NCI-H1436 treated with DMSO at 0.1 percent for 48 hours (cell line): Measurements from ENCODE around the gene RPL15.
"Not testable (repeated sequence)": the region's sequence is repeated elsewhere in the genome, so short reads cannot be mapped to it uniquely, and the experiment has no call there.

Source experiments
- DNase-seq: peaks from one replicate; lab custom pipeline; 2025; lab: John Stamatoyannopoulos, UW

RPL15 gene

DNA sequence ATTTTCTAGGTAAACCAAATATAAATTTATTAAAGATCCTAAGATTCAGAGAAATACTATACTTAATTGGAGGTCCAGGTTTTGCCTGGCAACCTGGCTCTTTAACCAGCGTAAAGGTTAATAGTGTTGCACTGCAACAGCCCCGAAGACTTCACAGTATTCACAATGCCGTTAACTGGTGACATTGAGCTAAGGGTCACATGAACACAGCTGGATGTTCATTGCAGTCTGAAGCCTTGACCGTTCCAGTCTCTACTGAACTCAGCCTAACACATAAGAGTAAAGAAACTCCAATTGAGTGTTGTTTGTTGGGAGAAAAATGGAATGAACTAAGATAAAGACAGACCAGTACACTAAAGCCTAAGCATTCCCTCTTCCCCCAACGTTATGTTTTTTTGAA lies 27.0 kb upstream of the RPL15 start:
- DNase-seq: no peak

DNA sequence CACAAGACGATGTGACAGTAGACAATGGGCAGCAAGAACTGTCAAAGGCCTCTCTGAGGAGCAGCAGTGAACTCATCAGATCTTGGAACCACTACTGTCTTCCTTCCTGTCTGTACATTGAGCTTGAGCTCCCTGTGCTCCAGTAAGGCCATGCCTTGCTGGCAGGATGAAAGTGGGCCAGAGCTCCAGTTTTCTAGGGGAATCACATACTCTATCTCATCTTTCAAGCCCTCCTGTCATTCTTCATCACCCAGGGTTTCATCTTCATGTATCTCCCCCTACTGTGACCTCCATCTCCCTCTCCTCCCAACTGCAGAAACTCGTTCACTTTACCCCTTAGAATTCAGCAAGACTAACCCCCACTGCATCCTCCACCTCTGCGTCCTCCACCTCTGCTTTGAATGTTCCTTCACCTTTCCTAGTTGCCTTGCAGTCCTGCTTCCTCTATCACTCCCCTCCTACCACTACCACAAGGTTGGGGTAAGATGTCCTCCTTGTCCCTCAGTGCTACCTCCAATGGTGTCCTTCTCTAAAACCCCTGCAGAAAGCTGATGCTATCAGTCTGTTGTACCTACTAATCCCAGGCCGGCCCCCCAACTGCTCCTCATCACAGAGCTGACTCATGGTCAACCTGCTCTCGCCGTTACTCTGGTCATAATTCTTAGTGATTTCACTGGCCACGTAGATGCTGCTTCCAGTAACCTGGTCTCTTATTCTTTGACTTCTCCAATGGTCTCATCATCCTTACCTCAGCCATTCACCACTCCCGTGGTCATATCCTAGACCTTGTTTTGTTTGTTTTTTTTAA lies 22.5 kb upstream of the RPL15 start:
- DNase-seq: no peak

- DNase-seq: no peak
These were observed 21.8 kb upstream of the RPL15 start for GRCh38 chr3:23895181-23895580.

DNA sequence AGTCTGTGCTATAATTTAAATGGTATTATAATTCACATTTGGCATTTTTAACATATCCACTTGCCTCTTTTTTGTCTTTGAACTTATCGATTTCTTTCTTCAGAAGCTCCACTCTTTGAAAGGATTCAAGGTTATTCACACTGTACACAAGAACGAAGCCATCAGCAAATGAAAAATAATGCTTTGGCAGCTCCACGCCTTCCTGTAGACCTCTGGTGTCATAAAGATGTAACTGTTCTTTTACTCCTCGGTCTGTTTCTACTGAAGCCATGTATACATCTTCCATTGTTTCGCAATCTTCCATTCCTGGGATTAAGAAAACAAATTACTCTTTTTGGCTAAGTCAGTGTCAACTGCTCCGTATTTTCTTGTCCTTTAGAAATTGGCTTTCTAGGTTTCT lies 16.2 kb upstream of the RPL15 start:
- no peak for DNase-seq

DNA sequence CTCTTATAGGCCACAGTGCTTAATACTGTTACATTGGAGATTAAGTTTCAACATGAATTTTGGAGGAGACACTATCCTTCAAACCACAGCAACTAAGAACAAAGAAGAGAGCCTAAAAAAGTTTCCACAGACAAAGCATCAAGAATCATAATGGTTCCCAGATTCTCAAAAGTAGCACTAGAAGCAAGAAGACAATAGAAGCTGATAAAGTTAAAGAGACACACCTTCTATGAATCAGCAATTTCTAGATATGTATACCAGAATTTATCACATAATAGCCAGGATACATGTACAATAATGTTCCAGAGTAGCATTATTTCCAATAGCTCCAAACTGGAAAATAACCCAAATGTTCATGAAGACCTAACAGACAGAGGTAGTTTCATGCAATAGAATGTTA lies 12.4 kb upstream of the RPL15 start:
- no peak for DNase-seq

DNA sequence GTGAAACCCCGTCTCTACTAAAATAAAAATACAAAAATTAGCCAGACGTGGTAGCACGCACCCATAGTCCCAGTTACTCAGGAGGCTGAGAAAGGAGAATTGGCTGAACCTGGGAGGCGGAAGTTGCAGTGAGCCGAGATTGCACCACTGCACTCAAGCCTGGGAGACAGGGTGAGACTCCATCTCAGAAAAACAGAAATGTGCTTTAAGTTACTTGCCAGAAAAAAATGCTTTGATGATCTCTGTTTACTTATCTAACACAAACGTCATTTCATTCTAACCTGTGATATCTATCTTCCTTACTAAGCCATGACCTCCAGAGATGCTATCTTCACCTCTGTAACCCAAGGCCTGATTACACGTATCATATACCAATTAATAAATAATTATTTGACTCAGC lies 7.6 kb upstream of the RPL15 start:
- no peak for DNase-seq

GRCh38 chr3:23911397-23911796 lies 5.5 kb upstream of the RPL15 start:
- no peak for DNase-seq

DNA sequence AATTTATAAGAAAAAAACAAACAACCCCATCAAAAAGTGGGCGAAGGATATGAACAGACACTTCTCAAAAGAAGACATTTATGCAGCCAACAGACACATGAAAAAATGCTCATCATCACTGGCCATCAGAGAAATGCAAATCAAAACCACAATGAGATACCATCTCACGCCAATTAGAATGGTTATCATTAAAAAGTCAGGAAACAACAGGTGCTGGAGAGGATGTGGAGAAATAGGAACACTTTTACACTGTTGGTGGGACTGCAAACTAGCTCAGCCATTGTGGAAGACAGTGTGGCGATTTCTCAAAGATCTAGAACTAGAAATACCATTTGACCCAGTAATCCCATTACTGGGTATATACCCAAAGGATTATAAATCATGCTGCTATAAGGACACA lies 4.6 kb upstream of the RPL15 start:
- not testable (repeated sequence) for DNase-seq

DNA sequence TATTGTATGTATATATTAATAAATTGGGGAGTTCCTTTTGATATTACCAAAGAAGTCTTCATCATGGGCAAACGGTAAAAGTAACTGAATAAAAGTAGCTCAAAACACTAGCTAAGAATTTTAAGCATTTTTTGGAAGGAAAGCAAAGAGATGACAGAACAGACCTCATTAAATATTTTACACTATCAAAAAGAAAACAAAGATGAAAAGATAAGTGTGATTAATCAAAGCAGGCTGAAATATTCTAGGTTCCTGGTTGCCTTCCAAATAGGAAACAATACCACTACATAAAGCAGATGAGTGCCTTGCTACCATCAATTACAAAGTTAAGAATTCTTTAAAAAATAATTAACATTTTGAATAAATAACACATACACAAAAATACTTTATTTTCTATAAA lies 3.8 kb upstream of the RPL15 start:
- no peak for DNase-seq

- no peak for DNase-seq
These were observed 2.8 kb upstream of the RPL15 start for GRCh38 chr3:23913873-23914743.

GRCh38 chr3:23915537-23916108 lies 1.3 kb upstream of the RPL15 start:
- no peak for DNase-seq

- no peak for DNase-seq
These were observed 613 bp upstream of the RPL15 start for GRCh38 chr3:23916152-23916885.

GRCh38 chr3:23917679-23918303 lies 859 bp downstream of the RPL15 start:
- DNase-seq: not testable (repeated sequence)

GRCh38 chr3:23918331-23918730 lies 1.4 kb downstream of the RPL15 start:
- DNase-seq: not testable (repeated sequence)

GRCh38 chr3:23919628-23920027 lies 2.7 kb downstream of the RPL15 start:
- DNase-seq: no peak

GRCh38 chr3:23920151-23920655 lies 3.3 kb downstream of the RPL15 start:
- no peak for DNase-seq

DNA sequence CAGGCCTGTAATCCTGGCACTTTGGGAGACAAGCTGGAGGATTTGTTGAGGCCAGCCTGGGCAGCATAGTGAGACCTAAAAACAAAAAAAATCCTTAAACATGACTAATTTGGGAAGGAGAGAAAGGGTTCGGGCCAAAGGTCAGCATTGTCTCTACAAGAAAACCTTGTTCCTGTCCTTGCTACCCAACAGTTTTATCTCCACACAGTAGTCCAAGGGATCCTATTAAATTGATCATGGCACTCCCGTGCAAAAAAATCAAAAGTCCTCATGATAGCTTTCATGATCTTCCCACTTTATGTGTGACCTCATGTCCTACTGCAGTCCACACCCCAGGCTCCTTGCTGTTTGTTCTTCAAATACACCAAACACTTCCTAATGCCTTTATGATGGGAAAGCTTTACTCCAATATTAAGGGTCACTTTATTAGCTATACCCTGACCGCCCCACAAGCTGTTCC lies 4.2 kb downstream of the RPL15 start:
- DNase-seq: no peak

GRCh38 chr3:23923786-23924185 lies 6.9 kb downstream of the RPL15 start:
- no peak for DNase-seq

DNA sequence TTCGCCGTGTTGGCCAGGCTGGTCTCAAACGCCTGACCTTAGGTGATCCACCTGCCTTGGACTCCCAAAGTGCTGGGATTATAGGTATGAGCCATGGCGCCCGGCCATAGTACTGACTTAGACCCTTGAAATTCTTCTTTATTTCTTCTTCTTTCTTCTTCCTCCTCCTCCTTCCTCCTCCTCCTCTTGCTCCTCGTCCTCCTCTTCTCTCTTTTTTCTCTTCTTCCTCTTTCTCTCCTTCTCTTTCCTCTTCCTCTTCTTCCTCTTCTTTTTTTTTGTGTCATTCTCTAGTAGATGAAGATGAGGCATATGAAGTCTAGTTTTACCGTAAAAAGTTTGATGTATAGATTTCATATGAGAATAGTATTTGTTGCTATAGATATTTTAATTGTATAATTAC lies 9.3 kb downstream of the RPL15 start:
- DNase-seq: no peak

DNA sequence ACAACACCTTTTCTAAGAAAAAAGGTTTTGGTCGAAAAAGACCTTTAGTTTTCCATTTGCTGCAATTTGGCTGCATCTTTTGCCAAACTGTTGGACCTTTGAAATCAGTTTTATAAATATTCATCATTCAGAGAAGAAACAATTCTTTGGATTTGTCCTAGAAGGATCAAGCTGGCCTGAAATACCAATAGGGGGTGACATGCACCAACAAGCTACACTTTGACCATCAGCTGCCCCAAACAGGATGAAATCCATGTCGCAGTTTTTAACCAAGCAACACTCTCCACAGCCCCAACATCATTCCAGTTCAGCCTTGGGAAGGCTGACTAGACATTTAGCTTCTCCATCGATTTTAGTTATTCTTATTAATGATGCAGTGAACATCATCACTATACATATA lies 9.8 kb downstream of the RPL15 start:
- no peak for DNase-seq

- DNase-seq: no peak
These were observed 11.6 kb downstream of the RPL15 start for GRCh38 chr3:23928524-23928923.
